ENCODE results near the gene PADI1.

DNA sequence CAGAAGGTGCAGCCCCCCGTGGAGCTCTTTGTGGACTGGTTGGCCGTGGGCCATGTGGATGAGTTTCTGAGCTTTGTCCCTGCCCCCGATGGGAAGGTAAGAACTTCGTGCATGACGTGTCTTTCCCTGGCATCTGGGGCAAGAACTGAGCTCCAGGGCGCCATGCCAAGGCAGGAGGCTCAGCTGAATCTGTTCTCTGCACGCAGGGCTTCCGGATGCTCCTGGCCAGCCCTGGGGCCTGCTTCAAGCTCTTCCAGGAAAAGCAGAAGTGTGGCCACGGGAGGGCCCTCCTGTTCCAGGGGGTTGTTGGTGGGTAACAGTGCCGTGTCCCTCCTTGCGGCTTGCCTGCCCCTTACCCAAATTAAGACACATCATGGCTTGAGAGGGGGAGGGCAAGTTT lies 71.6 kb downstream of the PADI1 start:
- TF ChIP-seq POLR2A (IDR thresholded peaks at IDR 0.05) (no peak), EP300 (IDR thresholded peaks at IDR 0.05; ENCODE audit: low read depth) (no peak)
- TF ChIP-seq, protein P1, sequence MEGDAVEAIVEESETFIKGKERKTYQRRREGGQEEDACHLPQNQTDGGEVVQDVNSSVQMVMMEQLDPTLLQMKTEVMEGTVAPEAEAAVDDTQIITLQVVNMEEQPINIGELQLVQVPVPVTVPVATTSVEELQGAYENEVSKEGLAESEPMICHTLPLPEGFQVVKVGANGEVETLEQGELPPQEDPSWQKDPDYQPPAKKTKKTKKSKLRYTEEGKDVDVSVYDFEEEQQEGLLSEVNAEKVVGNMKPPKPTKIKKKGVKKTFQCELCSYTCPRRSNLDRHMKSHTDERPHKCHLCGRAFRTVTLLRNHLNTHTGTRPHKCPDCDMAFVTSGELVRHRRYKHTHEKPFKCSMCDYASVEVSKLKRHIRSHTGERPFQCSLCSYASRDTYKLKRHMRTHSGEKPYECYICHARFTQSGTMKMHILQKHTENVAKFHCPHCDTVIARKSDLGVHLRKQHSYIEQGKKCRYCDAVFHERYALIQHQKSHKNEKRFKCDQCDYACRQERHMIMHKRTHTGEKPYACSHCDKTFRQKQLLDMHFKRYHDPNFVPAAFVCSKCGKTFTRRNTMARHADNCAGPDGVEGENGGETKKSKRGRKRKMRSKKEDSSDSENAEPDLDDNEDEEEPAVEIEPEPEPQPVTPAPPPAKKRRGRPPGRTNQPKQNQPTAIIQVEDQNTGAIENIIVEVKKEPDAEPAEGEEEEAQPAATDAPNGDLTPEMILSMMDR (IDR thresholded peaks at IDR 0.05), result no peak
